ENCODE data around the gene CEACAM7. TPM values are rescaled to one million over a fixed set of nuclear protein-coding genes. Genes with fewer than 3 reads are reported as not detected.
"Not testable (repeated sequence)": the region's sequence is repeated elsewhere in the genome, so short reads cannot be mapped to it uniquely, and the experiment has no call there.

Gene CEACAM7
- total and polyA plus RNA-seq, 10 of the 15 experiments (the other 5 are each of a cell fraction or from before 2014, with no cell fraction given) = not detected

DNA sequence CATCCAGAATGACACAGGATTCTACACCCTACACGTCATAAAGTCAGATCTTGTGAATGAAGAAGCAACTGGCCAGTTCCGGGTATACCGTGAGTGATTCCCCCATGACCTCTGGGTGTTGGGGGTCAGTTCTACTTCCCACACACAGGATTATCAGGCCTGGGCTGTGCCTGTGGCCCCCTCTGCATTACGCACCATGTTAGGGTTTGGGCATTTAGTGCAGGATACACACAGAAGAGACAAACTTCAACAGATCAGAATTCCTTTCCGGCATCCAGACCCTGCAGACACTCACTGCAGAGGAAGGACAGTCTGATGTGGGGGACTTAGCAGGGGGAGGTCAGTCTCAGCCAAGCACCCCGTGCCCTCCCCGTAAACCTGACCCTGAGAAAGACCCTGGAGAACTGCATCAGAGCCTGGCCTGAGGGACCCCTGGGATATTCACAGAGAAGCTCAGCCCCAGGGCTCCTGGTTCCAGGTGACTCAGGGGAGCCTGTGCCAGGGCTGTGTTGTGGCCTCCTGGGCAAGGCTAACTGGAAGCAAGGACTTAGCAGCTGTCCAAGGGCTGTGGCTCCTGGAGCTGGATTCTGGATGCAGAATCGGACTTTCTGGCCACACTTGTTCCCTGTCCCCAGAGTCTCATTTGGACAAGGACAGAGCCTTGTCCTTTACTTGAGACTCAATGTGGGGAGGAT lies 22.0 kb upstream of the CEACAM7 start:
- ChIA-PET RAD21 (ENCODE audit: unreplicated experiment) (no interaction called here), SMC1A (ENCODE audit: uncharacterized antibody, unreplicated experiment) (interaction anchor here (0.6 kb wide), 1 partner anchor 1285 kb away, joined by 3 read pairs; no protein-coding TSS in a partner anchor), POLR2A (no interaction called here), CTCF (interaction anchor here (0.9 kb wide), 1 partner anchor 20 kb away, joined by 3 read pairs; no protein-coding TSS in a partner anchor)
- intact Hi-C loops (cut with micrococcal nuclease; ENCODE audit: unreplicated experiment) (no loop called here), in situ Hi-C loops (cut with MboI) (no loop called here)
- WGBS (ENCODE audit: insufficient coverage, insufficient replicate concordance, low lambda C conversion rate, missing lambda C conversion rate) = 20% methylated on average over 8 of the region's 8 CpGs
- no peaks in the 10 kb centered on the region for H3K36me3 ChIP-seq (ENCODE audit: control insufficient read depth in 2 of 2, insufficient read depth in 2 of 2, low read length in 1 of 2)
- H2AFZ ChIP-seq (ENCODE audit: control insufficient read depth, low read depth, low read length) = no peak overlapping the region
- FAIRE-seq = no peak
- DNase-seq (ENCODE audit: low read depth, low spot score) = no peak
- no peak overlapping the region for H3K4me3 ChIP-seq
- no peak overlapping the region for H3K27ac ChIP-seq (ENCODE audit: control insufficient read depth, insufficient read depth)
- no peak for TF ChIP-seq RUNX3 (IDR thresholded peaks at IDR 0.05; ENCODE audit: low read length)
- no peaks in the 10 kb centered on the region for H3K4me1 ChIP-seq (ENCODE audit: control insufficient read depth, insufficient read depth, low read length)
- BruUV-seq (replicated peaks) = no TSS peak
- no peak overlapping the region for H3K4me2 ChIP-seq (ENCODE audit: control insufficient read depth, insufficient read depth)
- no peaks in the 10 kb centered on the region for H3K79me2 ChIP-seq (ENCODE audit: control insufficient read depth, insufficient read depth, low read length)
- H3K27me3 ChIP-seq (replicated peaks in 1 of 2; ENCODE audit: control insufficient read depth in 2 of 2, insufficient read depth in 2 of 2, low read length in 1 of 2) = peaks cover 2 to 3% of the 10 kb centered on the region in 2 experiments; a peak in 3 of 4 replicates
- no peaks in the 10 kb centered on the region for H4K20me1 ChIP-seq (ENCODE audit: control insufficient read depth, insufficient read depth)
- no peak for ATAC-seq
- H3K9ac ChIP-seq (ENCODE audit: control insufficient read depth, insufficient read depth, low read length) = no peak overlapping the region
- H3K9me3 ChIP-seq (replicated peaks; ENCODE audit: control insufficient read depth, insufficient read depth, low read length) = no peaks in the 10 kb centered on the region

- H3K27ac ChIP-seq (ENCODE audit: control insufficient read depth, insufficient read depth); FAIRE-seq; SMC1A ChIA-PET (ENCODE audit: uncharacterized antibody, unreplicated experiment); H3K9me3 ChIP-seq (replicated peaks; ENCODE audit: control insufficient read depth, insufficient read depth, low read length); H3K9ac ChIP-seq (ENCODE audit: control insufficient read depth, insufficient read depth, low read length); intact Hi-C loops (cut with micrococcal nuclease; ENCODE audit: unreplicated experiment); H3K27me3 ChIP-seq (replicated peaks in 1 of 2; ENCODE audit: control insufficient read depth in 2 of 2, insufficient read depth in 2 of 2, low read length in 1 of 2); BruUV-seq (replicated peaks); H2AFZ ChIP-seq (ENCODE audit: control insufficient read depth, low read depth, low read length); H3K79me2 ChIP-seq (ENCODE audit: control insufficient read depth, insufficient read depth, low read length); H3K4me2 ChIP-seq (ENCODE audit: control insufficient read depth, insufficient read depth); ATAC-seq; H3K4me3 ChIP-seq; in situ Hi-C loops (cut with MboI); H4K20me1 ChIP-seq (ENCODE audit: control insufficient read depth, insufficient read depth); H3K4me1 ChIP-seq (ENCODE audit: control insufficient read depth, insufficient read depth, low read length); H3K36me3 ChIP-seq (ENCODE audit: control insufficient read depth in 2 of 2, insufficient read depth in 2 of 2, low read length in 1 of 2); RAD21 ChIA-PET (ENCODE audit: unreplicated experiment); POLR2A ChIA-PET; DNase-seq (ENCODE audit: low read depth, low spot score); CTCF ChIA-PET: not testable (repeated sequence)
- 45% methylated on average over 8 of the region's 8 CpGs for WGBS (ENCODE audit: insufficient coverage, insufficient replicate concordance, low lambda C conversion rate, missing lambda C conversion rate)
Observed at GRCh38 chr19:41709516-41709915, 21.4 kb upstream of the CEACAM7 start.
